HepG2 (cell line): ENCODE data around the gene ATG5. TPM values are rescaled to one million over a fixed set of nuclear protein-coding genes. Genes with fewer than 3 reads are reported as not detected.

Experiments used
- ATAC-seq: fragments of 200-7000 bp; cut with Tn5 transposase; 3 replicates; pipeline ENCODE4 v1.9.1; 2020; ENCODE audit warnings: mild to moderate bottlenecking, moderate library complexity
- BruUV-seq: library from RNA; stranded (reverse); fragments of 400-500 nt; replicated peaks from 2 replicates; lab custom pipeline; 2021; lab: Mats Ljungman, UMichigan
- CTCF ChIA-PET: fragments of 300-600 bp; formaldehyde crosslinking; extraction: SDS; loops from one replicate; lab custom pipeline; 2021; ENCODE audit warnings: low total read pairs, inconsistent platforms, low intra/inter-chr PET ratio; lab: Yijun Ruan, JAX
- POLR2A ChIA-PET: fragments of 350-600 bp; sonication (Branson Sonifier 250); formaldehyde crosslinking; loops from one replicate; lab custom pipeline; 2020; ENCODE audit warnings: antibody characterized with exemption, inconsistent platforms; lab: Yijun Ruan, JAX
- DNase-seq: peaks from one replicate; pipeline ENCODE4 v3.0.0-alpha.2; 2015; ENCODE audit warnings: low spot score
- FAIRE-seq: peaks from 3 replicates; lab custom pipeline; 2011; peaks lifted over from hg19 to GRCh38; lab: Jason Lieb, UNC
- H2AFZ ChIP-seq: one replicate; pipeline ENCODE4 v1.6.1; 2011; ENCODE audit warnings: low read length, inconsistent platforms
- H3K27ac ChIP-seq: fragments of 300-600 bp; 3 replicates; pipeline ENCODE4 v1.8.0; 2011; ENCODE audit warnings: mixed run types, mild to moderate bottlenecking, mixed read lengths, low read length, inconsistent platforms; ENCODE audit not compliant: insufficient read depth; ENCODE audit errors: extremely low read length
- H3K27me3 ChIP-seq, 2 experiments: fragments of 200-600 bp in 1 of 2; 2 replicates in 1 of 2; 3 replicates in 1 of 2; pipeline versions ENCODE4 v1.6.0 to v1.8.0; 2011; ENCODE audit warnings: low read length in 2 of 2, mild to moderate bottlenecking in 2 of 2, moderate library complexity in 2 of 2, inconsistent platforms in 1 of 2; ENCODE audit not compliant: insufficient read depth in 2 of 2, control insufficient read depth in 1 of 2
- H3K36me3 ChIP-seq, 2 experiments: fragments of 200-600 bp in 1 of 2; replicated peaks in 1 of 2; 2 replicates in 1 of 2; 3 replicates in 1 of 2; pipeline versions ENCODE4 v1.5.1 to v1.8.0; 2011; ENCODE audit warnings: low read length in 2 of 2, inconsistent platforms in 1 of 2; ENCODE audit not compliant: insufficient read depth in 2 of 2, control insufficient read depth in 1 of 2
- H3K4me1 ChIP-seq: 2 replicates; pipeline ENCODE4 v1.5.1; 2012; ENCODE audit warnings: low read length, inconsistent platforms; ENCODE audit not compliant: insufficient read depth
- H3K4me2 ChIP-seq: 2 replicates; pipeline ENCODE4 v1.6.0; 2011; ENCODE audit warnings: low read depth, low read length, inconsistent platforms
- H3K4me3 ChIP-seq, 3 experiments: fragments of 200-600 bp in 1 of 3; sonication (generic), shearing (Covaris generic) in 1 of 3; replicated peaks in 1 of 3; 2 replicates each; pipeline ENCODE4 v1.5.1; 2011 to 2016; ENCODE audit warnings: low read length in 3 of 3, inconsistent platforms in 2 of 3, low read depth in 2 of 3, mild to moderate bottlenecking in 2 of 3, control low read depth in 1 of 3, mixed read lengths in 1 of 3; ENCODE audit not compliant: insufficient read depth in 1 of 3
- H3K79me2 ChIP-seq: one replicate; pipeline ENCODE4 v1.6.1; 2011; ENCODE audit warnings: low read length, inconsistent platforms; ENCODE audit not compliant: insufficient read depth
- H3K9ac ChIP-seq: 2 replicates; pipeline ENCODE4 v1.6.0; 2011; ENCODE audit warnings: mild to moderate bottlenecking, low read depth, low read length, inconsistent platforms; ENCODE audit not compliant: insufficient read depth
- H3K9me3 ChIP-seq: 2 replicates; pipeline ENCODE4 v1.5.1; 2012; ENCODE audit warnings: mild to moderate bottlenecking, low read length
- H4K20me1 ChIP-seq: 2 replicates; pipeline ENCODE4 v1.6.0; 2011; ENCODE audit warnings: inconsistent platforms, mild to moderate bottlenecking, low read length, moderate library complexity; ENCODE audit not compliant: insufficient read depth
- HDAC1 ChIP-seq: sonication (generic); formaldehyde crosslinking; IDR thresholded peaks from 2 replicates; pipeline ENCODE4 v1.5.1; 2020; ENCODE audit warnings: mild to moderate bottlenecking, missing genetic modification reagents
- RBM39 ChIP-seq: fragments of 200-400 bp; formaldehyde crosslinking; IDR thresholded peaks from one replicate; pipeline ENCODE4 v1.6.1; 2018; ENCODE audit warnings: antibody characterized with exemption, mild to moderate bottlenecking, low read depth, low read length; ENCODE audit not compliant: poor library complexity, severe bottlenecking
- RCOR2 ChIP-seq: IDR thresholded peaks from 2 replicates; pipeline ENCODE4 v1.6.1; 2016; ENCODE audit warnings: missing biosample characterization, missing genetic modification reagents
- RFX5 ChIP-seq: IDR thresholded peaks from 2 replicates; pipeline ENCODE4 v1.6.1; 2011; ENCODE audit warnings: low read depth, low read length, improper control_type of control experiment
- RORA ChIP-seq: sonication (generic); formaldehyde crosslinking; IDR thresholded peaks from 2 replicates; pipeline ENCODE4 v1.5.0; 2020; ENCODE audit warnings: mild to moderate bottlenecking, missing genetic modification reagents, moderate library complexity
- SCMH1 ChIP-seq: sonication (generic); formaldehyde crosslinking; IDR thresholded peaks from 2 replicates; pipeline ENCODE4 v1.9.0; 2021; ENCODE audit warnings: missing genetic modification reagents, mild to moderate bottlenecking, borderline replicate concordance
- SMC3 ChIP-seq: IDR thresholded peaks from 2 replicates; pipeline ENCODE4 v1.6.1; 2011; ENCODE audit warnings: low read length, improper control_type of control experiment
- SRF ChIP-seq: IDR thresholded peaks from 2 replicates; pipeline ENCODE4 v1.6.1; 2011; ENCODE audit warnings: mild to moderate bottlenecking, low read depth, low read length, moderate library complexity
- STAT5B ChIP-seq: sonication (generic); formaldehyde crosslinking; IDR thresholded peaks from 2 replicates; pipeline ENCODE4 v1.4.0; 2020; ENCODE audit warnings: missing genetic modification reagents
- TEAD2 ChIP-seq: sonication (generic); formaldehyde crosslinking; IDR thresholded peaks from 2 replicates; pipeline ENCODE4 v1.9.0; 2021; ENCODE audit warnings: missing genetic modification reagents
- TGIF2 ChIP-seq: IDR thresholded peaks from 2 replicates; pipeline ENCODE4 v1.6.1; 2016; ENCODE audit warnings: control low read depth, missing compliant biosample characterization
- THYN1 ChIP-seq: sonication (generic); formaldehyde crosslinking; IDR thresholded peaks from 2 replicates; pipeline ENCODE4 v1.8.1; 2023; ENCODE audit warnings: low read depth, mild to moderate bottlenecking, moderate library complexity, missing genetic modification reagents, borderline replicate concordance
- U2AF1 ChIP-seq: fragments of 200-400 bp; formaldehyde crosslinking; optimal IDR thresholded peaks from 2 replicates; pipeline ENCODE3; 2017; ENCODE audit warnings: mild to moderate bottlenecking, low read depth, low read length
- ZKSCAN5 ChIP-seq: sonication (generic); formaldehyde crosslinking; IDR thresholded peaks from 2 replicates; pipeline ENCODE4 v1.5.1; 2020; ENCODE audit warnings: mild to moderate bottlenecking, missing genetic modification reagents
- WGBS: methylation state at CpG from one replicate; pipeline ENCODE4 v1.1.6; 2017; ENCODE audit warnings: low lambda C conversion rate; 5-methylcytosine and 5-hydroxymethylcytosine counted together
- in situ Hi-C: cut with HindIII; loops from 2 replicates; pipeline ENCODE4 v1.10.0; 2017; ENCODE audit warnings: low pct_unique_long_range_greater_than_20kb; ENCODE audit not compliant: extremely low pct_ligation_motif_present
- intact Hi-C: fragments of 100-400 bp; cut with micrococcal nuclease; formaldehyde crosslinking; loops from one replicate; pipeline ENCODE4 v1.10.0; 2022; ENCODE audit not compliant: unreplicated experiment
- polyA plus RNA-seq, 8 experiments: library from polyadenylated mRNA; depleted of rRNA in 3 of 8; stranded (reverse) in 7 of 8; unstranded in 1 of 8; fragments of >200 nt; fragmentation: Illumina TruSeq in 4 of 8; extraction: Trizol in 4 of 8; gene quantifications; 2 replicates each; pipeline versions ENCODE4 v1.2.1 to v1.2.3, GENCODE V29; 2011 to 2016; ENCODE audit warnings: low read depth in 4 of 8, missing spikeins in 1 of 8, mixed read lengths in 1 of 8; ENCODE audit not compliant: insufficient read depth in 1 of 8
- total RNA-seq, 5 experiments: library from RNA; depleted of rRNA; stranded (reverse); fragments of >200 nt; fragmentation: Illumina TruSeq; extraction: Trizol; gene quantifications; 2 replicates each; pipeline ENCODE4 v1.2.3, GENCODE V29; 2016; ENCODE audit warnings: low read depth in 1 of 5
- TF ChIP-seq, protein P1 (sequence below): sonication (generic); formaldehyde crosslinking; IDR thresholded peaks from 2 replicates; pipeline ENCODE4 v1.5.1; 2020; ENCODE audit warnings: missing genetic modification reagents, mild to moderate bottlenecking, borderline replicate concordance
- TF ChIP-seq, protein P2 (sequence below): sonication (generic); formaldehyde crosslinking; IDR thresholded peaks from 2 replicates; pipeline ENCODE4 v1.4.0; 2020; ENCODE audit warnings: missing genetic modification reagents
- TF ChIP-seq, protein P3 (sequence below): sonication (generic); formaldehyde crosslinking; IDR thresholded peaks from 2 replicates; pipeline ENCODE4 v1.5.0; 2020; ENCODE audit warnings: missing genetic modification reagents, mild to moderate bottlenecking, borderline replicate concordance

Gene ATG5
- total and polyA plus RNA-seq, 2 of the 13 experiments (the other 11 are each of a cell fraction or from before 2014, with no cell fraction given): 21.3 to 48.0 TPM

DNA sequence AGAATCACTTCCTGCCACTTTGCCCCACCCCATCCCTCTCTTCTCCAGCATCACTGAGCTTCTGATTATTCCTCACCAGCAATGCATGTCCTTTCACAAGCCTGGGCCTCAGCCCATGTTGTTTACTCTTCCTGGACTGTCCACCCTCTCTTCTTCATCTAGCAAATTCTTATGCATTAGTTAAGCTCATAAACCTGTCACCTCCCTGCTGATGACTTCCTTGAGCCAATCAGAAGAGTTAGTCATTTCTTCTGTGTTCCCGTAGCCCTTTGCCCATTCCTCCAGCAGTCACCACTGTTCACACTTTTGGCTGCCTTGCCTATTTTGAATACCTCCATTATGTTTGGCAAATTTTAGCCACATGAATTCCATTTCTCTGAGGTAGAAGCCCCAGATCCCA lies 30.8 kb upstream of the ATG5 start:
- Histone ChIP-seq H3K9ac (no peak overlapping the region), H3K79me2 (no peaks in the 10 kb centered on the region), H3K27me3 (peaks cover 2 to 15% of the 10 kb centered on the region in 2 experiments; a peak in 4 of 5 replicates), H3K9me3 (no peaks in the 10 kb centered on the region), H3K27ac (no peak overlapping the region), H3K36me3 (no peaks in the 10 kb centered on the region), H3K4me1 (peaks cover 7% of the 10 kb centered on the region), H3K4me3 (no peak overlapping the region), H3K4me2 (no peak overlapping the region), H4K20me1 (no peaks in the 10 kb centered on the region), H2AFZ (no peak overlapping the region)
- FAIRE-seq (no peak), DNase-seq (no peak), ATAC-seq (no peak)
- intact Hi-C loops: no loop called here
- in situ Hi-C loops: no loop called here
- CTCF ChIA-PET: no interaction called here
- TF ChIP-seq U2AF1 (no peak), HDAC1 (no peak), TGIF2 (CRISPR knock-in tag) (no peak), SMC3 (no peak), THYN1 (CRISPR knock-in tag) (no peak)
- TF ChIP-seq, all 625 proteins: peak for 0
- POLR2A ChIA-PET: no interaction called here
- BruUV-seq: no TSS peak
- 0% methylated on average over 1 of the region's 1 CpG for WGBS

DNA sequence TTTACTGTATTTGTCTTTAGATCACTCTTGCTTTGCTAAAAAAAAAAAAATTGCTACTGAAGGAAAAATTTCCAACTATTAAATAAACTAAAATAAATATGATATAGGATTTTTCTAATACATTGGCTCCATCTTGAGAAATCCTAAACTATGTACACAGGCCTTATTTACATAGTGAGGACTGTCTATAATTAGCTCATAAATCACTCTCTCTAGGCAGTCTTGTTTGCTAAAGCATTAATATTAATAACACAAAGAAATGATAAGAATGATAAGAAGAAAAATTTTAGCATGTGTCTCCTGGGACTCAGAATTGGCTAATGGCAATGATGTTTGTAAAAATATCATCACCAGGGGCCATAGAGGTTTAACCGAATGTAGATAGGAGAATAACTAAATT lies 21.7 kb upstream of the ATG5 start:
- Histone ChIP-seq H3K27me3 (peaks cover 0 to 9% of the 10 kb centered on the region in 2 experiments; a peak in 2 of 5 replicates), H3K4me3 (no peak overlapping the region), H2AFZ (no peak overlapping the region), H3K4me1 (no peaks in the 10 kb centered on the region), H3K79me2 (no peaks in the 10 kb centered on the region), H3K27ac (no peak overlapping the region), H3K4me2 (no peak overlapping the region), H3K9me3 (no peaks in the 10 kb centered on the region), H4K20me1 (no peaks in the 10 kb centered on the region), H3K9ac (no peak overlapping the region), H3K36me3 (no peaks in the 10 kb centered on the region)
- WGBS: 0% methylated on average over 1 of the region's 1 CpG
- ChIA-PET CTCF (no interaction called here), POLR2A (interaction anchor here (0.8 kb wide), 1 partner anchor 10 kb away, joined by 3 read pairs; no protein-coding TSS in a partner anchor)
- FAIRE-seq (no peak), ATAC-seq (no peak), DNase-seq (no peak)
- BruUV-seq: no TSS peak
- intact Hi-C loops: no loop called here
- in situ Hi-C loops: loop anchor here (25.0 kb wide), 1 partner anchor 640 kb away; no protein-coding TSS in a partner anchor
- TF ChIP-seq SCMH1 (CRISPR knock-in tag) (no peak), STAT5B (CRISPR knock-in tag) (no peak), RORA (no peak), SRF (no peak), RBM39 (no peak), RFX5 (no peak), ZKSCAN5 (CRISPR knock-in tag) (no peak), RCOR2 (no peak), TEAD2 (CRISPR knock-in tag) (no peak)
- TF ChIP-seq, protein P1, sequence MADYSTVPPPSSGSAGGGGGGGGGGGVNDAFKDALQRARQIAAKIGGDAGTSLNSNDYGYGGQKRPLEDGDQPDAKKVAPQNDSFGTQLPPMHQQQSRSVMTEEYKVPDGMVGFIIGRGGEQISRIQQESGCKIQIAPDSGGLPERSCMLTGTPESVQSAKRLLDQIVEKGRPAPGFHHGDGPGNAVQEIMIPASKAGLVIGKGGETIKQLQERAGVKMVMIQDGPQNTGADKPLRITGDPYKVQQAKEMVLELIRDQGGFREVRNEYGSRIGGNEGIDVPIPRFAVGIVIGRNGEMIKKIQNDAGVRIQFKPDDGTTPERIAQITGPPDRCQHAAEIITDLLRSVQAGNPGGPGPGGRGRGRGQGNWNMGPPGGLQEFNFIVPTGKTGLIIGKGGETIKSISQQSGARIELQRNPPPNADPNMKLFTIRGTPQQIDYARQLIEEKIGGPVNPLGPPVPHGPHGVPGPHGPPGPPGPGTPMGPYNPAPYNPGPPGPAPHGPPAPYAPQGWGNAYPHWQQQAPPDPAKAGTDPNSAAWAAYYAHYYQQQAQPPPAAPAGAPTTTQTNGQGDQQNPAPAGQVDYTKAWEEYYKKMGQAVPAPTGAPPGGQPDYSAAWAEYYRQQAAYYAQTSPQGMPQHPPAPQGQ (CRISPR knock-in tag): no peak
- TF ChIP-seq, protein P2, sequence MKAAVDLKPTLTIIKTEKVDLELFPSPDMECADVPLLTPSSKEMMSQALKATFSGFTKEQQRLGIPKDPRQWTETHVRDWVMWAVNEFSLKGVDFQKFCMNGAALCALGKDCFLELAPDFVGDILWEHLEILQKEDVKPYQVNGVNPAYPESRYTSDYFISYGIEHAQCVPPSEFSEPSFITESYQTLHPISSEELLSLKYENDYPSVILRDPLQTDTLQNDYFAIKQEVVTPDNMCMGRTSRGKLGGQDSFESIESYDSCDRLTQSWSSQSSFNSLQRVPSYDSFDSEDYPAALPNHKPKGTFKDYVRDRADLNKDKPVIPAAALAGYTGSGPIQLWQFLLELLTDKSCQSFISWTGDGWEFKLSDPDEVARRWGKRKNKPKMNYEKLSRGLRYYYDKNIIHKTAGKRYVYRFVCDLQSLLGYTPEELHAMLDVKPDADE: no peak
- TF ChIP-seq, protein P3, sequence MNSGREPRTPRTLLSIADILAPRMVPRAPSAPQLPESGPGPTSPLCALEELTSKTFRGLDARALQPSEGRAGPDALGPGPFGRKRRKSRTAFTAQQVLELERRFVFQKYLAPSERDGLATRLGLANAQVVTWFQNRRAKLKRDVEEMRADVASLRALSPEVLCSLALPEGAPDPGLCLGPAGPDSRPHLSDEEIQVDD: no peak
